PC-3 (cell line): ENCODE measurements around the gene PI4KA. TPM values are rescaled to one million over a fixed set of nuclear protein-coding genes. Genes with fewer than 3 reads are reported as not detected.
"Not testable (repeated sequence)": the region's sequence is repeated elsewhere in the genome, so short reads cannot be mapped to it uniquely, and the experiment has no call there.

Experiments used
- ATAC-seq: fragments of 200-7000 bp; cut with Tn5 transposase; 2 replicates; pipeline ENCODE4 v1.9.1; 2020; ENCODE audit warnings: mild to moderate bottlenecking, moderate library complexity
- BruUV-seq: library from RNA; stranded (reverse); fragments of 400-500 nt; replicated peaks from 2 replicates; lab custom pipeline; 2021; lab: Mats Ljungman, UMichigan
- CTCF ChIA-PET: fragments of 300-600 bp; sonication (Branson Sonifier 250); formaldehyde crosslinking; loops from one replicate; lab custom pipeline; 2022; ENCODE audit warnings: antibody characterized with exemption; lab: Charles Lee
- POLR2A ChIA-PET: fragments of 300-600 bp; sonication (Branson Sonifier 250); formaldehyde crosslinking; loops from one replicate; lab custom pipeline; 2022; ENCODE audit warnings: antibody characterized with exemption; ENCODE audit not compliant: unreplicated experiment; lab: Charles Lee
- DNase-seq: peaks from one replicate; pipeline ENCODE4 v3.0.0-alpha.2; 2015
- H2AFZ ChIP-seq: fragments of 300-600 bp; sonication (generic); 2 replicates; pipeline ENCODE4 v1.6.0; 2016; ENCODE audit warnings: antibody characterized with exemption, low read length
- H3F3A ChIP-seq: fragments of 300-600 bp; sonication (generic); one replicate; pipeline ENCODE4 v1.6.0; 2017; ENCODE audit warnings: antibody characterized with exemption, low read length, control low read depth, mild to moderate bottlenecking; ENCODE audit not compliant: unreplicated experiment
- H3K27ac ChIP-seq: fragments of 300-600 bp; sonication (generic); 2 replicates; pipeline ENCODE4 v1.5.1; 2016; ENCODE audit warnings: mild to moderate bottlenecking, low read length
- H3K27me3 ChIP-seq: fragments of 300-600 bp; sonication (generic); 2 replicates; pipeline ENCODE4 v1.6.1; 2016; ENCODE audit warnings: low read length, mixed read lengths
- H3K36me3 ChIP-seq: fragments of 300-600 bp; sonication (generic); 2 replicates; pipeline ENCODE4 v1.6.1; 2016; ENCODE audit warnings: low read depth, mixed run types, low read length, mixed read lengths
- H3K4me1 ChIP-seq: fragments of 300-600 bp; sonication (generic); 2 replicates; pipeline ENCODE4 v1.5.1; 2016; ENCODE audit warnings: low read length; ENCODE audit not compliant: insufficient read depth
- H3K4me2 ChIP-seq: fragments of 300-600 bp; sonication (generic); 2 replicates; pipeline ENCODE4 v1.6.0; 2016; ENCODE audit warnings: low read length
- H3K4me3 ChIP-seq: fragments of 300-600 bp; sonication (generic); 2 replicates; pipeline ENCODE4 v1.5.1; 2016; ENCODE audit warnings: mild to moderate bottlenecking, low read length, mixed read lengths
- H3K79me2 ChIP-seq: fragments of 300-600 bp; sonication (generic); 2 replicates; pipeline ENCODE4 v1.6.1; 2017; ENCODE audit warnings: low read length, mixed read lengths
- H3K9ac ChIP-seq: fragments of 300-600 bp; sonication (generic); 2 replicates; pipeline ENCODE4 v1.6.0; 2016; ENCODE audit warnings: mild to moderate bottlenecking, low read length
- H3K9me2 ChIP-seq: fragments of 300-600 bp; sonication (generic); replicated peaks from 2 replicates; pipeline ENCODE4 v1.6.1; 2016; ENCODE audit warnings: mixed run types, low read length, mixed read lengths
- H3K9me3 ChIP-seq: fragments of 300-600 bp; sonication (generic); 2 replicates; pipeline ENCODE4 v1.6.1; 2016; ENCODE audit warnings: low read length, mixed read lengths
- H4K20me1 ChIP-seq: fragments of 300-600 bp; sonication (generic); 2 replicates; pipeline ENCODE4 v1.6.1; 2016; ENCODE audit warnings: low read length, mixed read lengths
- CTCF ChIP-seq: fragments of 300-600 bp; sonication (generic); conservative IDR thresholded peaks from 2 replicates; pipeline ENCODE4 v1.5.1; 2017; ENCODE audit warnings: antibody characterized with exemption, low read depth, mild to moderate bottlenecking, low read length
- EZH2 ChIP-seq: fragments of 300-600 bp; sonication (generic); IDR thresholded peaks from one replicate; pipeline ENCODE4 v1.6.1; 2017; ENCODE audit warnings: antibody characterized with exemption, mild to moderate bottlenecking, low read length; ENCODE audit not compliant: unreplicated experiment
- EZH2phosphoT487 ChIP-seq: fragments of 300-600 bp; sonication (generic); IDR thresholded peaks from 2 replicates; pipeline ENCODE4 v1.6.1; 2018; ENCODE audit warnings: mild to moderate bottlenecking, antibody characterized with exemption, low read length, borderline replicate concordance
- intact Hi-C: fragments of 100-400 bp; cut with micrococcal nuclease; formaldehyde crosslinking; loops from 2 replicates; pipeline ENCODE4 v1.9.0; 2023
- total RNA-seq: library from RNA; depleted of rRNA; stranded (reverse); fragments of >200 nt; gene quantifications from 2 replicates; pipeline ENCODE4 v1.2.3, GENCODE V29; 2014

Gene PI4KA
- total RNA-seq, 1 experiment from 2014 or later = 39.7 TPM

DNA sequence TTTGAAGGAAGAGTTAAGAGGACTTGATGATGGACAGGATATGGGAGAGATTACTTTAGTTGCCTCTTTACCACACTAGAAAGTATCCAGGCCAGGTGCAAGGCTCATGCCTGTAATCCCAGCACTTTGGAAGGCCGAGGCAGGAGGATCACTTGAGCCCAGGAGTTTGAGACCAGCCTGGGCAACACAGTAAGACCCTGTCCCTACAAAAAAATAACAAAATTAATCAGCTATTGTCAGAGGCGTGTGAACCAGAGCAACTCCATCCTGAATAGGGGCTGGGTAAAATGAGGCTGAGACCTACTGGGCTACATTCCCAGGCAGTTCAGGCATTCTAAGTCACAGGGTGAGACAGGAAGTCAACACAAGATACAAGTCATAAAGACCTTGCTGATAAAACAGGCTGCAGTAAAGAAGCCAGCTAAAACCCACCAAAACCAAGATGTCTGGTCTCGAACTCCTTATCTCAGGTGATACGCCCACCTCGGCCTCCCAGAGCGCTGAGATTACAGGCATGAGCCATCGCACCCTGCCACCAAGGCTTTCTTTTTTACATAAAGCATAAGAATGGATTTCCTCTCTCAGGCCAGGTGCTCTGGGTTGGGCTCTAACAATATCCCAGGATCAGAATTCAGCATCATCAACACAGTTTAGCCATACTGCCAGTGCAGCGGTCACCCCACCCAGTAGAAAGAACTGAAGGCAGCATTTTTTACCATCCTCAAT, 17.8 kb downstream of the PI4KA start:
- ChIA-PET CTCF (no interaction called here), POLR2A (no interaction called here)
- Histone ChIP-seq H3K79me2 (peaks cover 59% of the 10 kb centered on the region), H3F3A (no peaks in the 10 kb centered on the region), H3K9me3 (no peaks in the 10 kb centered on the region), H3K9ac (no peak overlapping the region), H3K4me2 (no peak overlapping the region), H3K36me3 (no peaks in the 10 kb centered on the region), H2AFZ (no peak overlapping the region), H3K4me3 (no peak overlapping the region), H3K4me1 (peaks cover 11% of the 10 kb centered on the region), H4K20me1 (no peaks in the 10 kb centered on the region), H3K27me3 (no peaks in the 10 kb centered on the region), H3K9me2 (no peaks in the 10 kb centered on the region), H3K27ac (no peak overlapping the region)
- no peak for TF ChIP-seq EZH2phosphoT487
- no peak for ATAC-seq
- DNase-seq = no peak
- no TSS peak for BruUV-seq
- intact Hi-C loops = no loop called here

DNA sequence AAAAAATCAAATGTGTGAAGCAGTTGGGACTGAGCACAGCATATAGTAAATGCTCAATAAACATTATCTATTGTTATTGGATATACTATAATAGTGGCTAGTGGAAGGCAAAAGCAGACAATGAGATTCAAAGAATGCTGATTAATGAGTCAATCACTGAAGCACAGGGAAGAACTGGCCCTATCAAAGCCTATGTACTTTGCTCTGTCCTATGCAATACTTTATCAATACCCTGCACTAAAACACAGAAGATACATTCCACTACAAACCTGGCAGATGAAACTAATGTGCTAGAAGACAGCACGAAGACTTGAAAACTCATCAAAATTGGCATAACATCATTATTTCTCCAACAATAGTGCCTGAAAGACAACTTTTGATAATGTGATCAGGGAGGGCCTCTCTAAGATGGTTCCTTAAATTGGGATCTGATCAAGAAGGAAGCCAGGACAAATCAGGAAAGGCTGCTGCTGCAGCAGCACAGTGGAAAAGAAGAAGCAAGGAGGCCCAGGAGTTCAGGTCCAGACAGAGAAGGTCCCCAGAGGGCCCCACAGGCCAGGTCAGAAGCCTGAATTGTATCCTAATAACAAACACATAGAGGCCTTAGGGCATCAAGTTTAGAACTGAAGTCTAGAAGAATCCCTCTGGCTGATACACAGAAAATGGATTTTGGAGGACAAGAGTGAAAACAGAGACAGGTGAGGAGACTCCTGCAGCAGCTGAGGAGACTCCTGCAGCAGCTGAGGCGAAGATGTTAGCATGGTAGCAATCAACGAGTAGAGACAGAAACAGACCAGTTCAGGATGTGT, 18.6 kb downstream of the PI4KA start:
- POLR2A ChIA-PET = no interaction called here
- peaks cover 53% of the 10 kb centered on the region for H3K79me2 ChIP-seq
- intact Hi-C loops = no loop called here

DNA sequence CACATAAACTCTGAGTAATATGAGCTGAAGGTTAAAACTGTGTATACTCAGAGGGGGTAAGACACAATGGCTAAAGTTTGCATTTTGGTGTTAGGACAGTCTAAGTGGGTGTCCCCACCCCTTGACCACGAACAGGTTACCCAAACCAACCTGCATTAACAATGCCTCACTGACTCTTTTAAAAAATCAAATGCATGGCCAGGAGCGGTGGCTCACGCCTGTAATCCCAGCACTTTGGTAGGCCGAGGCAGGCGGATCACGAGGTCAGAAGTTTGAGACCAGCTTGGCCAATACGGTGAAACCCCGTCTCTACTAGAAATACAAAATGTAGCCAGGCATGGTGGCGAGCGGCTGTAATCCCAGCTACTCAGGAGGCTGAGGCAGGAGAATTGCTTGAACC, 19.3 kb downstream of the PI4KA start:
- peaks cover 46% of the 10 kb centered on the region for H3K79me2 ChIP-seq

More for the DNA sequence above, 18.6 kb downstream of the PI4KA start:
- H3K9me3 ChIP-seq = no peaks in the 10 kb centered on the region
- no TSS peak for BruUV-seq
- no peak for ATAC-seq
- no peak overlapping the region for H3K9ac ChIP-seq
- H3K9me2 ChIP-seq = no peaks in the 10 kb centered on the region
- H3K4me2 ChIP-seq = no peak overlapping the region
- H3K4me3 ChIP-seq = no peak overlapping the region
- H3K27me3 ChIP-seq = no peaks in the 10 kb centered on the region
- no peak overlapping the region for H2AFZ ChIP-seq
- H3K27ac ChIP-seq = no peak overlapping the region
- no peak for DNase-seq
- CTCF ChIA-PET = no interaction called here
- TF ChIP-seq EZH2phosphoT487 = no peak
- no peak for TF ChIP-seq EZH2
- TF ChIP-seq CTCF = no peak
- no peaks in the 10 kb centered on the region for H3K36me3 ChIP-seq
- H3K4me1 ChIP-seq = peaks cover 11% of the 10 kb centered on the region
- no peaks in the 10 kb centered on the region for H3F3A ChIP-seq
- H4K20me1 ChIP-seq = no peaks in the 10 kb centered on the region

More for the DNA sequence above, 19.3 kb downstream of the PI4KA start:
- DNase-seq, H3K9ac ChIP-seq, BruUV-seq, ATAC-seq, H3F3A ChIP-seq, intact Hi-C loops, H4K20me1 ChIP-seq, H2AFZ ChIP-seq, CTCF ChIA-PET, H3K4me3 ChIP-seq, POLR2A ChIA-PET, H3K4me2 ChIP-seq, H3K9me2 ChIP-seq, H3K27me3 ChIP-seq, H3K9me3 ChIP-seq, H3K36me3 ChIP-seq, H3K27ac ChIP-seq: not testable (repeated sequence)
- peaks cover 11% of the 10 kb centered on the region for H3K4me1 ChIP-seq
